OCI-LY3 (cell line): Measurements from ENCODE around the gene APBB3.
"Not testable (repeated sequence)": the region's sequence is repeated elsewhere in the genome, so short reads cannot be mapped to it uniquely, and the experiment has no call there.

Experiments used
- H2AFZ ChIP-seq: fragments of 200-600, 300-600 bp; shearing (Covaris generic); 2 replicates; pipeline ENCODE4 v1.6.0; 2014; ENCODE audit warnings: antibody characterized with exemption, low read depth, low read length
- H3K27ac ChIP-seq: fragments of 200-600, 300-600 bp; sonication (generic); 2 replicates; pipeline ENCODE4 v1.5.1; 2014; ENCODE audit warnings: mild to moderate bottlenecking, low read length, moderate library complexity, mixed read lengths
- H3K27me3 ChIP-seq: fragments of 200-600, 300-600 bp; sonication (generic); 2 replicates; pipeline ENCODE4 v1.6.1; 2014; ENCODE audit warnings: low read depth, low read length, mixed read lengths
- H3K36me3 ChIP-seq: fragments of 200-600, 300-600 bp; sonication (generic); replicated peaks from 2 replicates; pipeline ENCODE3; 2014; ENCODE audit warnings: low read depth, low read length, mixed read lengths
- H3K4me1 ChIP-seq: fragments of 300-600, 200-600 bp; sonication (generic); 2 replicates; pipeline ENCODE4 v1.6.1; 2014; ENCODE audit warnings: low read length, mixed read lengths
- H3K4me2 ChIP-seq: fragments of 200-600, 300-600 bp; sonication (generic); 2 replicates; pipeline ENCODE4 v1.6.1; 2014; ENCODE audit warnings: low read length, mixed read lengths
- H3K4me3 ChIP-seq: fragments of 300-600, 200-600 bp; sonication (generic); 2 replicates; pipeline ENCODE4 v1.5.1; 2014; ENCODE audit warnings: antibody characterized with exemption, mild to moderate bottlenecking, low read length, moderate library complexity
- H3K79me2 ChIP-seq: fragments of 300-600, 200-600 bp; shearing (Covaris generic); 2 replicates; pipeline ENCODE4 v1.6.1; 2014; ENCODE audit warnings: mild to moderate bottlenecking, low read length, mixed read lengths
- H3K9ac ChIP-seq: fragments of 300-600, 200-600 bp; shearing (Covaris generic); 2 replicates; pipeline ENCODE4 v1.6.0; 2014; ENCODE audit warnings: mild to moderate bottlenecking, low read length, moderate library complexity
- H3K9me3 ChIP-seq: fragments of 200-600, 300-600 bp; shearing (Covaris generic); 2 replicates; pipeline ENCODE4 v1.6.1; 2014; ENCODE audit warnings: low read length, mixed read lengths; ENCODE audit not compliant: insufficient read depth
- H4K20me1 ChIP-seq: fragments of 200-600, 300-600 bp; sonication (generic); 2 replicates; pipeline ENCODE4 v1.6.1; 2016; ENCODE audit warnings: low read length, mixed read lengths; ENCODE audit not compliant: insufficient read depth
- EZH2phosphoT487 ChIP-seq: fragments of 200-600 bp; shearing (Covaris generic); IDR thresholded peaks from 2 replicates; pipeline ENCODE4 v1.6.1; 2018; ENCODE audit warnings: antibody characterized with exemption, mixed run types, low read depth
- TF ChIP-seq, protein P1 (sequence below): fragments of 200-600, 300-600 bp; sonication (generic); IDR thresholded peaks from 2 replicates; pipeline ENCODE4 v1.5.1; 2014; ENCODE audit warnings: antibody characterized with exemption, low read length, low read depth

APBB3 gene

GRCh38 chr5:140594169-140594568 lies 29.8 kb upstream of the APBB3 start:
- Histone ChIP-seq H3K27me3 (no peaks in the 10 kb centered on the region), H3K79me2 (no peaks in the 10 kb centered on the region), H3K36me3 (no peaks in the 10 kb centered on the region), H2AFZ (no peak overlapping the region), H4K20me1 (no peaks in the 10 kb centered on the region), H3K9ac (no peak overlapping the region), H3K4me1 (no peaks in the 10 kb centered on the region), H3K4me3 (no peak overlapping the region), H3K4me2 (no peak overlapping the region), H3K27ac (no peak overlapping the region), H3K9me3 (no peaks in the 10 kb centered on the region)
- TF ChIP-seq, protein P1, sequence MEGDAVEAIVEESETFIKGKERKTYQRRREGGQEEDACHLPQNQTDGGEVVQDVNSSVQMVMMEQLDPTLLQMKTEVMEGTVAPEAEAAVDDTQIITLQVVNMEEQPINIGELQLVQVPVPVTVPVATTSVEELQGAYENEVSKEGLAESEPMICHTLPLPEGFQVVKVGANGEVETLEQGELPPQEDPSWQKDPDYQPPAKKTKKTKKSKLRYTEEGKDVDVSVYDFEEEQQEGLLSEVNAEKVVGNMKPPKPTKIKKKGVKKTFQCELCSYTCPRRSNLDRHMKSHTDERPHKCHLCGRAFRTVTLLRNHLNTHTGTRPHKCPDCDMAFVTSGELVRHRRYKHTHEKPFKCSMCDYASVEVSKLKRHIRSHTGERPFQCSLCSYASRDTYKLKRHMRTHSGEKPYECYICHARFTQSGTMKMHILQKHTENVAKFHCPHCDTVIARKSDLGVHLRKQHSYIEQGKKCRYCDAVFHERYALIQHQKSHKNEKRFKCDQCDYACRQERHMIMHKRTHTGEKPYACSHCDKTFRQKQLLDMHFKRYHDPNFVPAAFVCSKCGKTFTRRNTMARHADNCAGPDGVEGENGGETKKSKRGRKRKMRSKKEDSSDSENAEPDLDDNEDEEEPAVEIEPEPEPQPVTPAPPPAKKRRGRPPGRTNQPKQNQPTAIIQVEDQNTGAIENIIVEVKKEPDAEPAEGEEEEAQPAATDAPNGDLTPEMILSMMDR: no peak
- no peak for TF ChIP-seq EZH2phosphoT487

DNA sequence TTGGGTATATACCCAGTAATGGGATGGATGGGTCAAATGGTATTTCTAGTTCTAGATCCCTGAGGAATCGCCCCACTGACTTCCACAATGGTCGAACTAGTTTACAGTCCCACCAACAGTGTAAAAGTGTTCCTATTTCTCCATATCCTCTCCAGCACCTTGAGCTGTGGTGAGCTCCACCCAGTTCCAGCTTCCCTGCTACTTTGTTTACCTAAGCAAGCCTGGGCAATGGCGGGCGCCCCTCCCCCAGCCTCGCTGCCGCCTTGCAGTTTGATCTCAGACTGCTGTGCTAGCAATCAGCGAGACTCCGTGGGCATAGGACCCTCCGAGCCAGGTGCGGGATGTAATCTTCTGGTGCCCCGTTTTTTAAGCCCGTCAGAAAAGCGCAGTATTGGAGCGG lies 28.7 kb upstream of the APBB3 start:
- not testable (repeated sequence) for H3K27me3 ChIP-seq, H3K9me3 ChIP-seq, H3K79me2 ChIP-seq, H4K20me1 ChIP-seq, H3K4me2 ChIP-seq, H3K27ac ChIP-seq, H3K36me3 ChIP-seq, H3K4me3 ChIP-seq, H3K9ac ChIP-seq, H2AFZ ChIP-seq, H3K4me1 ChIP-seq

DNA sequence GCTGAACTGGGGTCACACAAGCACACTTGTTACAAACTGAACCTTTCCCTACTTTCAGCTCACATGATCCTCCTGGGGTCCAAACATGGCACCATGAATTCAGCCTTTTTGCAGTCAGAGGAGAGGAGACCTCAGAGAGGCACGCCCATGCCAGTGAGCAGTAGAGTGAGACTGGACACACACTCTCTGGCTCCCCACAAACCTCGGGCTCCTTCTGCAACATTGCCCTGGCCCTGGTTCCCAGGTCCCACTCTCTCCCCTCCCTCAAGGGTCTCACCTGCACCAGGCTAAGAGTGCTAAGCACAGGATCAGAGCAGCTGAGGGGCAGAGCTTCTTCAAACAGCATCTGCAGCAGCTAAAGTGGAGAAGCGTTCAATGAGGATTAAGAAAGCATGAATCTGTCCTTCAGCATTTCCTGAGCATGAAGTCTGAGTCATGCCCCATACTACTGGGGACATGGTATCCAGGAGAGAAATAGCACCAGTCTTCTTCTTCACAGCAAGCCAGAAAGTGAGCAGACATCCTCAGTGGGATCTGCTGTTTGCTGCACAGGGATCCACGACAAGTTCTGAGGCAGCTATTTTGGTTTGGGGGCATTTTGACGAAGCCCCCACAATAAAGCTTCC lies 27.5 kb upstream of the APBB3 start:
- no peaks in the 10 kb centered on the region for H3K4me1 ChIP-seq
- H3K9me3 ChIP-seq: no peaks in the 10 kb centered on the region
- no peak overlapping the region for H2AFZ ChIP-seq
- H3K4me2 ChIP-seq: no peak overlapping the region
- TF ChIP-seq, protein P1: no peak
- no peaks in the 10 kb centered on the region for H4K20me1 ChIP-seq
- no peak overlapping the region for H3K9ac ChIP-seq
- H3K79me2 ChIP-seq: no peaks in the 10 kb centered on the region
- no peaks in the 10 kb centered on the region for H3K27me3 ChIP-seq
- H3K4me3 ChIP-seq: no peak overlapping the region
- no peak overlapping the region for H3K27ac ChIP-seq
- no peaks in the 10 kb centered on the region for H3K36me3 ChIP-seq

DNA sequence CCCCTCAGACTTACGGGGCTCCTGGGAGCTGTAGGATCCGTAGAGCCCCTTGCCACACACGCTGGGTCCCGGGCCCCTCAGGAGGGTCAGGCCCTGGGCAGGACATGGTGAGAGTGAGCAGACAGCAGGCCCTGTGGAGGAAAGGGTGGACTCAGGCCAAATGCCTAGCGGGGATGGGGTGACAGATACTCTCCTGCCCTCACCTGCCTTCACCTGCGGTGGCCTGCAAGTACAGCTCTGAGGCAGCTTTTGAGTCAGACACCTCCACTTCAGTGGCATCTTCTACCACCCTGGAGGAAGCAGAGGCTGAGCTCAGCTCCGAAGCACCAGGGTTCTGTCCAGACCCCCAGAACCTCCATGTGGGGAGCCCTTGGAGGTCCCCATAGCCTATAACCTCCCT lies 26.5 kb upstream of the APBB3 start:
- H3K4me3 ChIP-seq: no peak overlapping the region
- TF ChIP-seq EZH2phosphoT487: no peak
- TF ChIP-seq, protein P1: no peak
- no peak overlapping the region for H2AFZ ChIP-seq
- no peaks in the 10 kb centered on the region for H3K9me3 ChIP-seq
- no peaks in the 10 kb centered on the region for H3K4me1 ChIP-seq
- H3K36me3 ChIP-seq: no peaks in the 10 kb centered on the region
- no peak overlapping the region for H3K4me2 ChIP-seq
- no peaks in the 10 kb centered on the region for H4K20me1 ChIP-seq
- H3K79me2 ChIP-seq: no peaks in the 10 kb centered on the region
- no peaks in the 10 kb centered on the region for H3K27me3 ChIP-seq
- H3K27ac ChIP-seq: no peak overlapping the region
- H3K9ac ChIP-seq: no peak overlapping the region
